ENCODE results near the gene KRTAP10-10. TPM values are rescaled to one million over a fixed set of nuclear protein-coding genes. Genes with fewer than 3 reads are reported as not detected.
"Not testable (repeated sequence)": the region's sequence is repeated elsewhere in the genome, so short reads cannot be mapped to it uniquely, and the experiment has no call there.

Gene KRTAP10-10
- total and polyA plus RNA-seq, 2 of the 8 experiments (the other 6 are each of a cell fraction or from before 2014, with no cell fraction given) = not detected

- no peak for TF ChIP-seq CEBPB (IDR thresholded peaks at IDR 0.05; ENCODE audit: low read depth, low read length)
- TF ChIP-seq CBX5 (IDR thresholded peaks at IDR 0.05; ENCODE audit: low read depth, low read length) = no peak
Measured at GRCh38 chr21:44590311-44590721, 46.8 kb upstream of the KRTAP10-10 start (continued).

GRCh38 chr21:44590897-44591800 is 46.0 kb upstream of the KRTAP10-10 start:
- H2BK5ac ChIP-seq (ENCODE audit: low read depth, low read length); H3K23me2 ChIP-seq (ENCODE audit: low read depth, low read length); H3K79me2 ChIP-seq (ENCODE audit: control insufficient read depth in 1 of 2, insufficient read depth in 2 of 2, low read length in 2 of 2); H4K5ac ChIP-seq (ENCODE audit: insufficient read length, low read depth, low read length); H3K79me1 ChIP-seq (ENCODE audit: low read depth, low read length); H3K9ac ChIP-seq (replicated peaks in 1 of 4; ENCODE audit: extremely low read depth in 1 of 4, low read depth in 3 of 4, low read length in 3 of 4); H3K18ac ChIP-seq (ENCODE audit: extremely low read depth, low read length); H3K27me3 ChIP-seq (replicated peaks in 1 of 4; ENCODE audit: control insufficient read depth in 3 of 4, extremely low read depth in 1 of 4, insufficient read depth in 3 of 4, low read length in 3 of 4); H3K27ac ChIP-seq (ENCODE audit: low read depth, low read length); H2BK15ac ChIP-seq (ENCODE audit: low read length); H3K14ac ChIP-seq (ENCODE audit: insufficient read length); H3K4ac ChIP-seq (replicated peaks; ENCODE audit: insufficient read length, low read depth, low read length); H2BK20ac ChIP-seq (ENCODE audit: low read length); H3K9me3 ChIP-seq (ENCODE audit: insufficient read depth in 2 of 2, low read depth in 1 of 2, low read length in 1 of 2); H3K56ac ChIP-seq (replicated peaks; ENCODE audit: insufficient read length, low read depth, low read length); H4K8ac ChIP-seq (ENCODE audit: extremely low read depth, insufficient read depth, low read length); H2BK120ac ChIP-seq (replicated peaks; ENCODE audit: low read depth, low read length); H4K20me1 ChIP-seq (replicated peaks in 1 of 2; ENCODE audit: control insufficient read depth in 1 of 2, insufficient read depth in 2 of 2, low read length in 2 of 2); FAIRE-seq; H4K91ac ChIP-seq (replicated peaks; ENCODE audit: insufficient read length, low read length); H3K36me3 ChIP-seq (ENCODE audit: control insufficient read depth in 2 of 4, insufficient read depth in 4 of 4, low read length in 3 of 4); H2AFZ ChIP-seq (ENCODE audit: low read length); POLR2A ChIA-PET (ENCODE audit: partially characterized antibody); H2AK5ac ChIP-seq (ENCODE audit: low read depth, low read length); H3K4me3 ChIP-seq (ENCODE audit: extremely low read depth in 1 of 4, insufficient read depth in 2 of 4, low read depth in 3 of 4, low read length in 4 of 4); H3K4me2 ChIP-seq (ENCODE audit: insufficient read depth in 1 of 2, low read depth in 2 of 2, low read length in 2 of 2); H3K23ac ChIP-seq (ENCODE audit: insufficient read length): not testable (repeated sequence)
- CTCF ChIA-PET (ENCODE audit: partially characterized antibody) = interaction anchor here (1.6 kb wide), 1 partner anchor 168 kb away, joined by 4 read pairs; no protein-coding TSS in a partner anchor
- Histone ChIP-seq H2BK12ac (ENCODE audit: low read depth, low read length) (peak overlapping the region; percentile 27; the same call in 1 of the 2 replicates), H3K4me1 (replicated peaks in 1 of 4; ENCODE audit: control insufficient read depth in 3 of 4, insufficient read depth in 4 of 4, low read length in 3 of 4) (peaks cover 2 to 15% (median 6%) of the 10 kb centered on the region in 4 experiments)
- DNase-seq (ENCODE audit: low read depth in 1 of 2, low spot score in 2 of 2) = peak in 1 of 2 experiments; percentile 46
- 88% methylated on average over 17 of the region's 19 CpGs; no CpG with 5 or more reads in 1 of the 2 experiments for WGBS, 2 experiments (ENCODE audit: extremely low coverage in 1 of 2, insufficient coverage in 1 of 2, insufficient read length in 1 of 2, insufficient replicate concordance in 2 of 2, low coverage in 1 of 2, low lambda C conversion rate in 2 of 2, missing lambda C conversion rate in 1 of 2)

Data from H1 (cell line).